NT2/D1 (cell line): ENCODE results near the gene KLHL7.

ENCODE experiments used
- SUZ12 ChIP-seq: IDR thresholded peaks from 2 replicates; pipeline ENCODE4 v1.6.1; 2011; ENCODE audit not compliant: insufficient read length, insufficient read depth; ENCODE audit errors: extremely low read depth
- YY1 ChIP-seq: IDR thresholded peaks from 2 replicates; pipeline ENCODE4 v1.6.1; 2011; ENCODE audit not compliant: insufficient read length, insufficient read depth
- ZNF274 ChIP-seq: IDR thresholded peaks from 2 replicates; pipeline ENCODE4 v1.6.1; 2011; ENCODE audit warnings: mild to moderate bottlenecking, low read depth, low read length

DNA sequence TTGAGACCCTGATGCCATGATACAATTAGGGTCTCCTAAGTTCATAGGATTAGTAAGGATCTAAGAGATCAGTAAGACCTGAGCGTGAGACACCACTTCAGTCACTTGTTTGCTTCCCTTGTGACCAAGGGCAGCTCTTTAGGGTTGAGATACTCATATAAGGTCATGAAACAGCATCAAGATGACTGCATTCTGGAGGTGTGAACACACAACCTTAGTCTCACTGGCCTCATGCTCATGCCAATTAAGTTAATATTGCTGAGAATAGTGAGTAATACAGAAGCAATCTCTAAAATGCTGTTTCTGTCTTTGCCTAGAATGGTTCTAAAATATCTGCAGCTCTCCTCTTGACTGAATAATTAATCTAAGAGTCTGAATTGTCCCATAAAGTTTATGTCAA lies 39.6 kb upstream of the KLHL7 start:
- TF ChIP-seq SUZ12 (no peak), YY1 (no peak), ZNF274 (no peak)
